Ishikawa (cell line): ENCODE results near the gene PSMA8.

Source experiments
- CEBPB ChIP-seq: IDR thresholded peaks from 2 replicates; pipeline ENCODE4 v1.6.1; 2012
- CREB1 ChIP-seq: IDR thresholded peaks from 2 replicates; pipeline ENCODE4 v1.6.1; 2012; ENCODE audit warnings: low read depth
- EP300 ChIP-seq: IDR thresholded peaks from 2 replicates; pipeline ENCODE4 v1.6.1; 2012; ENCODE audit warnings: borderline replicate concordance
- FOXM1 ChIP-seq: IDR thresholded peaks from 2 replicates; pipeline ENCODE4 v1.6.1; 2012; ENCODE audit warnings: low read depth, borderline replicate concordance
- NFIC ChIP-seq: IDR thresholded peaks from 2 replicates; pipeline ENCODE4 v1.6.1; 2012
- REST ChIP-seq: IDR thresholded peaks from 2 replicates; pipeline ENCODE4 v1.6.1; 2012; ENCODE audit warnings: low read depth, mild to moderate bottlenecking
- TAF1 ChIP-seq: IDR thresholded peaks from 2 replicates; pipeline ENCODE4 v1.6.1; 2012; ENCODE audit warnings: low read depth, mild to moderate bottlenecking
- TCF12 ChIP-seq: IDR thresholded peaks from 2 replicates; pipeline ENCODE4 v1.6.1; 2012; ENCODE audit warnings: low read depth
- YY1 ChIP-seq: IDR thresholded peaks from 2 replicates; pipeline ENCODE4 v1.6.1; 2012; ENCODE audit warnings: low read depth
- ZBTB7A ChIP-seq: IDR thresholded peaks from 2 replicates; pipeline ENCODE4 v1.6.1; 2012; ENCODE audit warnings: low read depth
- TF ChIP-seq, protein P1 (sequence below): IDR thresholded peaks from 2 replicates; pipeline ENCODE4 v1.6.1; 2012
- TF ChIP-seq, protein P2 (sequence below): IDR thresholded peaks from 2 replicates; pipeline ENCODE4 v1.6.1; 2012

- TF ChIP-seq TCF12 (no peak), EP300 (no peak), CEBPB (no peak), NFIC (no peak), FOXM1 (no peak), TAF1 (no peak), CREB1 (no peak), REST (no peak), YY1 (no peak), ZBTB7A (no peak)
- TF ChIP-seq, protein P1, sequence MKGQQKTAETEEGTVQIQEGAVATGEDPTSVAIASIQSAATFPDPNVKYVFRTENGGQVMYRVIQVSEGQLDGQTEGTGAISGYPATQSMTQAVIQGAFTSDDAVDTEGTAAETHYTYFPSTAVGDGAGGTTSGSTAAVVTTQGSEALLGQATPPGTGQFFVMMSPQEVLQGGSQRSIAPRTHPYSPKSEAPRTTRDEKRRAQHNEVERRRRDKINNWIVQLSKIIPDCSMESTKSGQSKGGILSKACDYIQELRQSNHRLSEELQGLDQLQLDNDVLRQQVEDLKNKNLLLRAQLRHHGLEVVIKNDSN = no peak
- TF ChIP-seq, protein P2, sequence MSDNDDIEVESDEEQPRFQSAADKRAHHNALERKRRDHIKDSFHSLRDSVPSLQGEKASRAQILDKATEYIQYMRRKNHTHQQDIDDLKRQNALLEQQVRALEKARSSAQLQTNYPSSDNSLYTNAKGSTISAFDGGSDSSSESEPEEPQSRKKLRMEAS = no peak
Observed at GRCh38 chr18:26183395-26184112, 49.9 kb downstream of the PSMA8 start.
